K562 (cell line): ENCODE data around the gene KLHL35.

ENCODE experiments used
- CC2D1A ChIP-seq: fragments of 450-650 bp; IDR thresholded peaks from 2 replicates; pipeline ENCODE4 v1.6.1; 2017; ENCODE audit warnings: mild to moderate bottlenecking
- CHCHD3 ChIP-seq: fragments of 250-450 bp; sonication (Bioruptor Pico); IDR thresholded peaks from 2 replicates; pipeline ENCODE4 v2.1.2; 2022; ENCODE audit warnings: mild to moderate bottlenecking
- CREB1 ChIP-seq, 2 experiments: sonication (generic) in 1 of 2; formaldehyde crosslinking in 1 of 2; IDR thresholded peaks; 2 replicates each; pipeline versions ENCODE4 v1.6.1 to v1.8.0; 2012 to 2022; ENCODE audit warnings: inconsistent platforms in 1 of 2, mild to moderate bottlenecking in 1 of 2, missing genetic modification reagents in 1 of 2, moderate library complexity in 1 of 2
- ESRRA ChIP-seq: fragments of 450-650 bp; IDR thresholded peaks from 2 replicates; pipeline ENCODE4 v1.6.1; 2014; ENCODE audit warnings: low read depth, mild to moderate bottlenecking, moderate library complexity, borderline replicate concordance
- ID3 ChIP-seq, 2 experiments: fragments of 250-450 bp in 1 of 2; fragments of 450-650 bp in 1 of 2; sonication (Bioruptor Pico) in 1 of 2; IDR thresholded peaks; 2 replicates each; pipeline versions ENCODE4 v1.6.1 to v1.8.0; 2016 to 2021; ENCODE audit warnings: mild to moderate bottlenecking in 2 of 2, moderate library complexity in 2 of 2, missing compliant biosample characterization in 1 of 2, missing genetic modification characterization in 1 of 2
- POLR2A ChIP-seq: fragments of 450-650 bp; conservative IDR thresholded peaks from 2 replicates; pipeline ENCODE4 v1.6.1; 2016
- RBM15 ChIP-seq: fragments of 200-400 bp; formaldehyde crosslinking; IDR thresholded peaks from 2 replicates; pipeline ENCODE4 v1.6.1; 2018; ENCODE audit warnings: mild to moderate bottlenecking, low read length, moderate library complexity; ENCODE audit not compliant: insufficient read depth
- ZNF507 ChIP-seq: conservative IDR thresholded peaks from 2 replicates; pipeline ENCODE4 v1.6.1; 2017; ENCODE audit warnings: missing genetic modification characterization, missing compliant biosample characterization
- TF ChIP-seq, protein P1 (sequence below), 3 experiments: IDR thresholded peaks in 2 of 3; conservative IDR thresholded peaks in 1 of 3; 2 replicates each; pipeline ENCODE4 v1.5.1; 2011 to 2012; ENCODE audit warnings: low read length in 3 of 3, mild to moderate bottlenecking in 3 of 3, control low read depth in 2 of 3, improper control_type of control experiment in 1 of 3, inconsistent platforms in 1 of 3, low read depth in 1 of 3, mixed read lengths in 1 of 3, moderate library complexity in 1 of 3; ENCODE audit not compliant: insufficient read depth in 2 of 3
- TF ChIP-seq, protein P2 (sequence below): sonication (generic); formaldehyde crosslinking; IDR thresholded peaks from 2 replicates; pipeline ENCODE4 v1.8.1; 2023; ENCODE audit warnings: mild to moderate bottlenecking, missing genetic modification reagents

GRCh38 chr11:75445315-75445953 is 12.4 kb upstream of the KLHL35 start:
- peak; percentile 92 for TF ChIP-seq CC2D1A
- no peak for TF ChIP-seq ZNF507 (tag)
- TF ChIP-seq ESRRA: no peak
- no peak for TF ChIP-seq CREB1 (IDR thresholded peaks at IDR 0.05)
- no peak for TF ChIP-seq CREB1 (CRISPR knock-in tag; IDR thresholded peaks at IDR 0.05)
- no peak for TF ChIP-seq CHCHD3 (CRISPR knock-in tag)
- TF ChIP-seq, protein P1, sequence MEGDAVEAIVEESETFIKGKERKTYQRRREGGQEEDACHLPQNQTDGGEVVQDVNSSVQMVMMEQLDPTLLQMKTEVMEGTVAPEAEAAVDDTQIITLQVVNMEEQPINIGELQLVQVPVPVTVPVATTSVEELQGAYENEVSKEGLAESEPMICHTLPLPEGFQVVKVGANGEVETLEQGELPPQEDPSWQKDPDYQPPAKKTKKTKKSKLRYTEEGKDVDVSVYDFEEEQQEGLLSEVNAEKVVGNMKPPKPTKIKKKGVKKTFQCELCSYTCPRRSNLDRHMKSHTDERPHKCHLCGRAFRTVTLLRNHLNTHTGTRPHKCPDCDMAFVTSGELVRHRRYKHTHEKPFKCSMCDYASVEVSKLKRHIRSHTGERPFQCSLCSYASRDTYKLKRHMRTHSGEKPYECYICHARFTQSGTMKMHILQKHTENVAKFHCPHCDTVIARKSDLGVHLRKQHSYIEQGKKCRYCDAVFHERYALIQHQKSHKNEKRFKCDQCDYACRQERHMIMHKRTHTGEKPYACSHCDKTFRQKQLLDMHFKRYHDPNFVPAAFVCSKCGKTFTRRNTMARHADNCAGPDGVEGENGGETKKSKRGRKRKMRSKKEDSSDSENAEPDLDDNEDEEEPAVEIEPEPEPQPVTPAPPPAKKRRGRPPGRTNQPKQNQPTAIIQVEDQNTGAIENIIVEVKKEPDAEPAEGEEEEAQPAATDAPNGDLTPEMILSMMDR (IDR thresholded peaks at IDR 0.05 in 2 of 3, conservative IDR thresholded peaks at IDR 0.05 in 1 of 3; ENCODE audit: insufficient read depth in 2 of 3, low read depth in 1 of 3, low read length in 3 of 3): peak; percentile 91 to 99 (median 95)
- TF ChIP-seq ID3 (CRISPR knock-in tag; IDR thresholded peaks at IDR 0.05): no peak
- no peak for TF ChIP-seq ID3 (tag; IDR thresholded peaks at IDR 0.05)
- TF ChIP-seq POLR2A: no peak
- TF ChIP-seq, protein P2, sequence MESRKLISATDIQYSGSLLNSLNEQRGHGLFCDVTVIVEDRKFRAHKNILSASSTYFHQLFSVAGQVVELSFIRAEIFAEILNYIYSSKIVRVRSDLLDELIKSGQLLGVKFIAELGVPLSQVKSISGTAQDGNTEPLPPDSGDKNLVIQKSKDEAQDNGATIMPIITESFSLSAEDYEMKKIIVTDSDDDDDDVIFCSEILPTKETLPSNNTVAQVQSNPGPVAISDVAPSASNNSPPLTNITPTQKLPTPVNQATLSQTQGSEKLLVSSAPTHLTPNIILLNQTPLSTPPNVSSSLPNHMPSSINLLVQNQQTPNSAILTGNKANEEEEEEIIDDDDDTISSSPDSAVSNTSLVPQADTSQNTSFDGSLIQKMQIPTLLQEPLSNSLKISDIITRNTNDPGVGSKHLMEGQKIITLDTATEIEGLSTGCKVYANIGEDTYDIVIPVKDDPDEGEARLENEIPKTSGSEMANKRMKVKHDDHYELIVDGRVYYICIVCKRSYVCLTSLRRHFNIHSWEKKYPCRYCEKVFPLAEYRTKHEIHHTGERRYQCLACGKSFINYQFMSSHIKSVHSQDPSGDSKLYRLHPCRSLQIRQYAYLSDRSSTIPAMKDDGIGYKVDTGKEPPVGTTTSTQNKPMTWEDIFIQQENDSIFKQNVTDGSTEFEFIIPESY: no peak
- no peak for TF ChIP-seq RBM15
